IMR-90 (cell line): Measurements from ENCODE around the gene TMCC1. TPM values are rescaled to one million over a fixed set of nuclear protein-coding genes. Genes with fewer than 3 reads are reported as not detected.

ENCODE experiments used
- ATAC-seq: fragments of 200-7000 bp; cut with Tn5 transposase; 2 replicates; pipeline ENCODE4 v1.9.1; 2020; ENCODE audit warnings: low read depth, mild to moderate bottlenecking, moderate library complexity
- BruUV-seq: library from RNA; stranded (reverse); fragments of 400-500 nt; replicated peaks from 2 replicates; lab custom pipeline; 2021; lab: Mats Ljungman, UMichigan
- CTCF ChIA-PET: fragments of 300-600 bp; formaldehyde crosslinking; extraction: SDS; loops from one replicate; lab custom pipeline; 2021; ENCODE audit warnings: antibody characterized with exemption; lab: Yijun Ruan, JAX
- POLR2A ChIA-PET: fragments of 300-600 bp; sonication (Branson Sonifier 250); formaldehyde crosslinking; loops from one replicate; lab custom pipeline; 2022; ENCODE audit warnings: antibody characterized with exemption; ENCODE audit not compliant: unreplicated experiment; lab: Charles Lee
- DNase-seq: peaks from one replicate; pipeline ENCODE4 v3.0.0; 2013
- H2AFZ ChIP-seq: replicated peaks from 2 replicates; pipeline ENCODE3; 2013; ENCODE audit warnings: low read length, mild to moderate bottlenecking; ENCODE audit not compliant: poor library complexity
- H2AK5ac ChIP-seq: 2 replicates; pipeline ENCODE4 v1.6.1; 2013; ENCODE audit warnings: low read depth, low read length, inconsistent platforms
- H2AK9ac ChIP-seq: replicated peaks from 2 replicates; pipeline ENCODE3; 2013; ENCODE audit warnings: mild to moderate bottlenecking, low read depth, low read length, moderate library complexity; ENCODE audit not compliant: poor library complexity
- H2BK120ac ChIP-seq: 2 replicates; pipeline ENCODE4 v1.6.1; 2013; ENCODE audit warnings: low read depth, low read length, inconsistent platforms
- H2BK15ac ChIP-seq: 3 replicates; pipeline ENCODE4 v1.6.1; 2013; ENCODE audit warnings: low read depth, low read length, inconsistent platforms
- H2BK20ac ChIP-seq: 2 replicates; pipeline ENCODE4 v1.6.1; 2013; ENCODE audit warnings: low read depth, mild to moderate bottlenecking, inconsistent platforms, low read length, moderate library complexity
- H2BK5ac ChIP-seq: 2 replicates; pipeline ENCODE4 v1.6.1; 2013; ENCODE audit warnings: mild to moderate bottlenecking, low read depth, low read length, inconsistent platforms; ENCODE audit not compliant: poor library complexity, severe bottlenecking
- H3K14ac ChIP-seq: replicated peaks from 2 replicates; pipeline ENCODE4 v1.6.1; 2013; ENCODE audit warnings: low read depth, low read length, inconsistent platforms
- H3K18ac ChIP-seq: 2 replicates; pipeline ENCODE4 v1.6.1; 2013; ENCODE audit warnings: low read depth, low read length, control low read depth
- H3K23ac ChIP-seq: 2 replicates; pipeline ENCODE4 v1.6.1; 2013; ENCODE audit warnings: low read depth, low read length, inconsistent platforms
- H3K27ac ChIP-seq: 2 replicates; pipeline ENCODE4 v1.5.1; 2013; ENCODE audit warnings: mild to moderate bottlenecking, control low read depth, low read length; ENCODE audit not compliant: insufficient read depth
- H3K27me3 ChIP-seq: 2 replicates; pipeline ENCODE4 v1.6.1; 2013; ENCODE audit warnings: low read length; ENCODE audit not compliant: control insufficient read depth, insufficient read depth
- H3K36me3 ChIP-seq: 2 replicates; pipeline ENCODE4 v1.6.1; 2013; ENCODE audit warnings: low read length, mixed read lengths; ENCODE audit not compliant: control insufficient read depth, insufficient read depth
- H3K4ac ChIP-seq: 2 replicates; pipeline ENCODE4 v1.6.1; 2013; ENCODE audit warnings: low read depth, low read length, inconsistent platforms
- H3K4me1 ChIP-seq: 2 replicates; pipeline ENCODE4 v1.6.1; 2013; ENCODE audit warnings: low read length, mixed read lengths; ENCODE audit not compliant: control insufficient read depth, insufficient read depth
- H3K4me2 ChIP-seq: 2 replicates; pipeline ENCODE4 v1.6.1; 2013; ENCODE audit warnings: low read depth, mild to moderate bottlenecking, control low read depth, low read length, moderate library complexity
- H3K4me3 ChIP-seq: 2 replicates; pipeline ENCODE4 v1.5.1; 2013; ENCODE audit warnings: low read depth, mild to moderate bottlenecking, control low read depth, low read length, moderate library complexity; ENCODE audit not compliant: insufficient read depth
- H3K56ac ChIP-seq: 2 replicates; pipeline ENCODE4 v1.6.1; 2013; ENCODE audit warnings: low read length, inconsistent platforms; ENCODE audit not compliant: insufficient read depth; ENCODE audit errors: extremely low read depth
- H3K79me1 ChIP-seq, 2 experiments: 2 replicates each; pipeline ENCODE4 v1.6.1; 2013; ENCODE audit warnings: low read length in 2 of 2, inconsistent platforms in 1 of 2, low read depth in 1 of 2
- H3K9ac ChIP-seq: 2 replicates; pipeline ENCODE4 v1.6.1; 2013; ENCODE audit warnings: low read depth, low read length, control low read depth
- H3K9me1 ChIP-seq: 2 replicates; pipeline ENCODE4 v1.6.1; 2013; ENCODE audit warnings: low read length, inconsistent platforms; ENCODE audit not compliant: insufficient read depth
- H3K9me3 ChIP-seq: 2 replicates; pipeline ENCODE4 v1.6.1; 2013; ENCODE audit warnings: low read length; ENCODE audit not compliant: control insufficient read depth, insufficient read depth
- H4K20me1 ChIP-seq: 2 replicates; pipeline ENCODE4 v1.6.1; 2013; ENCODE audit warnings: low read length, inconsistent platforms; ENCODE audit not compliant: insufficient read depth
- H4K5ac ChIP-seq: 2 replicates; pipeline ENCODE4 v1.6.1; 2013; ENCODE audit warnings: mild to moderate bottlenecking, low read depth, low read length, control low read depth
- H4K8ac ChIP-seq, 2 experiments: 2 replicates each; pipeline ENCODE4 v1.6.1; 2013; ENCODE audit warnings: low read depth in 2 of 2, low read length in 2 of 2, control low read depth in 1 of 2, inconsistent platforms in 1 of 2
- H4K91ac ChIP-seq: 2 replicates; pipeline ENCODE4 v1.6.1; 2013; ENCODE audit warnings: low read depth, low read length, inconsistent platforms; ENCODE audit not compliant: insufficient read depth
- BHLHE40 ChIP-seq: fragments of 150-350 bp; IDR thresholded peaks from 2 replicates; pipeline ENCODE4 v1.6.1; 2016; ENCODE audit warnings: mild to moderate bottlenecking, low read depth, low read length
- CEBPB ChIP-seq: IDR thresholded peaks from 2 replicates; pipeline ENCODE4 v1.6.1; 2012; ENCODE audit warnings: low read depth, low read length, improper control_type of control experiment
- CHD1 ChIP-seq: IDR thresholded peaks from 2 replicates; pipeline ENCODE4 v1.6.1; 2012; ENCODE audit warnings: low read depth, low read length, improper control_type of control experiment
- CTCF ChIP-seq: conservative IDR thresholded peaks from 2 replicates; pipeline ENCODE4 v1.5.1; 2012; ENCODE audit warnings: mild to moderate bottlenecking, low read depth, low read length, improper control_type of control experiment
- ELK1 ChIP-seq: fragments of 150-350 bp; IDR thresholded peaks from 2 replicates; pipeline ENCODE4 v1.6.1; 2016; ENCODE audit warnings: low read depth, mild to moderate bottlenecking, low read length, moderate library complexity, borderline replicate concordance
- FOS ChIP-seq: fragments of 150-350 bp; IDR thresholded peaks from 2 replicates; pipeline ENCODE4 v1.6.1; 2016; ENCODE audit warnings: low read depth, low read length
- MAFK ChIP-seq: IDR thresholded peaks from 2 replicates; pipeline ENCODE4 v1.6.1; 2012; ENCODE audit warnings: low read depth, low read length, improper control_type of control experiment
- MAZ ChIP-seq: IDR thresholded peaks from 2 replicates; pipeline ENCODE4 v1.6.1; 2012; ENCODE audit warnings: low read depth, mild to moderate bottlenecking, low read length, improper control_type of control experiment, moderate library complexity, borderline replicate concordance
- MXI1 ChIP-seq: IDR thresholded peaks from 2 replicates; pipeline ENCODE4 v1.6.1; 2012; ENCODE audit warnings: low read depth, mild to moderate bottlenecking, low read length, moderate library complexity, borderline replicate concordance
- NFE2L2 ChIP-seq: fragments of 150-350 bp; IDR thresholded peaks from 2 replicates; pipeline ENCODE4 v1.6.1; 2016; ENCODE audit warnings: low read depth, mild to moderate bottlenecking, low read length
- POLR2A ChIP-seq: IDR thresholded peaks from 2 replicates; pipeline ENCODE4 v1.6.1; 2012; ENCODE audit warnings: mild to moderate bottlenecking, low read depth, low read length
- RAD21 ChIP-seq: IDR thresholded peaks from 2 replicates; pipeline ENCODE4 v1.6.1; 2012; ENCODE audit warnings: low read length, improper control_type of control experiment
- RCOR1 ChIP-seq: IDR thresholded peaks from 2 replicates; pipeline ENCODE4 v1.6.1; 2012; ENCODE audit warnings: mild to moderate bottlenecking, low read length, improper control_type of control experiment; ENCODE audit not compliant: insufficient replicate concordance
- RFX5 ChIP-seq: IDR thresholded peaks from 2 replicates; pipeline ENCODE4 v1.8.0; 2012; ENCODE audit warnings: low read depth, mild to moderate bottlenecking, low read length, moderate library complexity
- SMC3 ChIP-seq: fragments of 150-350 bp; IDR thresholded peaks from 2 replicates; pipeline ENCODE4 v1.6.1; 2016; ENCODE audit warnings: low read depth, mild to moderate bottlenecking, antibody characterized with exemption, low read length, moderate library complexity
- WGBS, 2 experiments: methylation state at CpG; one replicate each; pipeline versions ENCODE4 v1.1.5 to v1.1.7; 2013; ENCODE audit warnings: missing lambda C conversion rate in 2 of 2; ENCODE audit not compliant: insufficient read length in 1 of 2; ENCODE audit errors: extremely low coverage in 2 of 2; 5-methylcytosine and 5-hydroxymethylcytosine counted together
- dilution Hi-C: fragments of 300-500 bp; cut with HindIII; formaldehyde crosslinking; loops from one replicate; pipeline ENCODE4 v1.14.3; 2018; ENCODE audit warnings: low sequenced_read_pairs; ENCODE audit not compliant: unreplicated experiment
- in situ Hi-C: fragments of 300-500 bp; cut with MboI; formaldehyde crosslinking; loops from 3 replicates; pipeline ENCODE4 v1.14.3; 2019; ENCODE audit warnings: low sequenced_read_pairs, inconsistent platforms, mixed read lengths
- intact Hi-C: fragments of 100-400 bp; cut with micrococcal nuclease; formaldehyde crosslinking; loops from 2 replicates; pipeline ENCODE4 v1.10.0; 2022
- polyA plus RNA-seq, 3 experiments: library from polyadenylated mRNA; depleted of rRNA; stranded (reverse); fragments of >200 nt; gene quantifications; 2 replicates each; pipeline ENCODE4 v1.2.3, GENCODE V29; 2012; ENCODE audit warnings: low replicate concordance in 1 of 3
- total RNA-seq: library from RNA; depleted of rRNA; stranded (reverse); fragments of >200 nt; gene quantifications from 2 replicates; pipeline ENCODE4 v1.2.3, GENCODE V29; 2012
- TF ChIP-seq, protein P1 (sequence below): fragments of 150-350 bp; IDR thresholded peaks from 2 replicates; pipeline ENCODE4 v1.6.1; 2017; ENCODE audit warnings: mild to moderate bottlenecking, antibody characterized with exemption, low read length, low read depth

The TMCC1 gene
- total and polyA plus RNA-seq, 2 of the 4 experiments (the other 2 are of a cell fraction) = 5.0 to 7.3 TPM

GRCh38 chr3:129857899-129858298 lies 35.6 kb downstream of the TMCC1 start:
- H3K18ac ChIP-seq = no peak overlapping the region
- no peak for DNase-seq
- H3K9ac ChIP-seq = no peak overlapping the region
- no peak for ATAC-seq
- H3K4me1 ChIP-seq = peaks cover 6% of the 10 kb centered on the region
- dilution Hi-C loops = no loop called here
- H3K14ac ChIP-seq = no peak overlapping the region
- H3K9me1 ChIP-seq = peaks cover 8% of the 10 kb centered on the region; the same call in 1 of the 2 replicates
- H3K36me3 ChIP-seq = peaks cover 2% of the 10 kb centered on the region; the same call in 1 of the 2 replicates
- H3K27ac ChIP-seq = no peak overlapping the region
- H2BK20ac ChIP-seq = no peak overlapping the region
- H3K4ac ChIP-seq = no peak overlapping the region
- H4K8ac ChIP-seq = no peak overlapping the region
- no CpG with 5 or more reads among the region's 1 CpG for WGBS, 2 experiments
- H3K27me3 ChIP-seq = no peaks in the 10 kb centered on the region
- no peak overlapping the region for H4K5ac ChIP-seq
- in situ Hi-C loops = no loop called here
- no peaks in the 10 kb centered on the region for H3K9me3 ChIP-seq
- intact Hi-C loops = no loop called here
- H2AFZ ChIP-seq = no peak overlapping the region
- no peak overlapping the region for H2AK5ac ChIP-seq
- H2AK9ac ChIP-seq = no peak overlapping the region
- no peak overlapping the region for H2BK120ac ChIP-seq
- POLR2A ChIA-PET = no interaction called here
- no peak overlapping the region for H2BK15ac ChIP-seq
- CTCF ChIA-PET = no interaction called here
- H3K23ac ChIP-seq = no peak overlapping the region
- H3K56ac ChIP-seq = no peak overlapping the region
- TF ChIP-seq CEBPB (no peak), BHLHE40 (no peak), MXI1 (no peak), POLR2A (no peak), NFE2L2 (no peak), MAFK (no peak), RFX5 (no peak), MAZ (no peak), ELK1 (no peak), SMC3 (no peak), RAD21 (no peak), CHD1 (no peak), RCOR1 (no peak), CTCF (no peak), FOS (no peak)
- TF ChIP-seq, protein P1, sequence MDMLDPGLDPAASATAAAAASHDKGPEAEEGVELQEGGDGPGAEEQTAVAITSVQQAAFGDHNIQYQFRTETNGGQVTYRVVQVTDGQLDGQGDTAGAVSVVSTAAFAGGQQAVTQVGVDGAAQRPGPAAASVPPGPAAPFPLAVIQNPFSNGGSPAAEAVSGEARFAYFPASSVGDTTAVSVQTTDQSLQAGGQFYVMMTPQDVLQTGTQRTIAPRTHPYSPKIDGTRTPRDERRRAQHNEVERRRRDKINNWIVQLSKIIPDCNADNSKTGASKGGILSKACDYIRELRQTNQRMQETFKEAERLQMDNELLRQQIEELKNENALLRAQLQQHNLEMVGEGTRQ = no peak
- H4K91ac ChIP-seq = no peak overlapping the region
- H4K20me1 ChIP-seq = no peaks in the 10 kb centered on the region
- no peak overlapping the region for H3K4me2 ChIP-seq
- no peak overlapping the region for H3K4me3 ChIP-seq
- H2BK5ac ChIP-seq = no peak overlapping the region
- BruUV-seq = no TSS peak
- H3K79me1 ChIP-seq = peaks cover 19 to 24% of the 10 kb centered on the region in 2 experiments
